HCT116 (cell line): Measurements from ENCODE around the gene AKIRIN2.

Source experiments
- CBX3 ChIP-seq: IDR thresholded peaks from 2 replicates; pipeline ENCODE4 v1.6.1; 2012; ENCODE audit warnings: low read depth
- EZH2 ChIP-seq: fragments of 200-600 bp; sonication (generic); IDR thresholded peaks from 2 replicates; pipeline ENCODE4 v1.6.1; 2017; ENCODE audit warnings: antibody characterized with exemption, mixed run types
- REST ChIP-seq: IDR thresholded peaks from 2 replicates; pipeline ENCODE4 v1.6.1; 2012; ENCODE audit warnings: low read depth
- SIN3A ChIP-seq: IDR thresholded peaks from 2 replicates; pipeline ENCODE4 v1.6.1; 2012; ENCODE audit warnings: low read depth
- TCF7L2 ChIP-seq: IDR thresholded peaks from 2 replicates; pipeline ENCODE4 v1.7.0; 2011; ENCODE audit warnings: borderline replicate concordance, inconsistent platforms; ENCODE audit not compliant: insufficient read depth, insufficient read length; ENCODE audit errors: extremely low read depth
- ZFX ChIP-seq: fragments of 450-650 bp; IDR thresholded peaks from 2 replicates; pipeline ENCODE4 v1.6.1; 2017
- TF ChIP-seq, protein P1 (sequence below): IDR thresholded peaks from 2 replicates; pipeline ENCODE4 v1.6.1; 2012
- TF ChIP-seq, protein P2 (sequence below), 3 experiments: fragments of 200-600 bp in 1 of 3; sonication (generic) in 1 of 3; IDR thresholded peaks in 2 of 3; conservative IDR thresholded peaks in 1 of 3; 2 replicates each; pipeline ENCODE4 v1.5.1; 2012 to 2017; ENCODE audit warnings: low read depth in 2 of 3, low read length in 2 of 3, antibody characterized with exemption in 1 of 3, borderline replicate concordance in 1 of 3, control low read depth in 1 of 3, mild to moderate bottlenecking in 1 of 3, mixed read lengths in 1 of 3, mixed run types in 1 of 3, moderate library complexity in 1 of 3; ENCODE audit not compliant: insufficient read depth in 1 of 3
- TF ChIP-seq, protein P3 (sequence below): IDR thresholded peaks from 2 replicates; pipeline ENCODE4 v1.6.1; 2012

DNA sequence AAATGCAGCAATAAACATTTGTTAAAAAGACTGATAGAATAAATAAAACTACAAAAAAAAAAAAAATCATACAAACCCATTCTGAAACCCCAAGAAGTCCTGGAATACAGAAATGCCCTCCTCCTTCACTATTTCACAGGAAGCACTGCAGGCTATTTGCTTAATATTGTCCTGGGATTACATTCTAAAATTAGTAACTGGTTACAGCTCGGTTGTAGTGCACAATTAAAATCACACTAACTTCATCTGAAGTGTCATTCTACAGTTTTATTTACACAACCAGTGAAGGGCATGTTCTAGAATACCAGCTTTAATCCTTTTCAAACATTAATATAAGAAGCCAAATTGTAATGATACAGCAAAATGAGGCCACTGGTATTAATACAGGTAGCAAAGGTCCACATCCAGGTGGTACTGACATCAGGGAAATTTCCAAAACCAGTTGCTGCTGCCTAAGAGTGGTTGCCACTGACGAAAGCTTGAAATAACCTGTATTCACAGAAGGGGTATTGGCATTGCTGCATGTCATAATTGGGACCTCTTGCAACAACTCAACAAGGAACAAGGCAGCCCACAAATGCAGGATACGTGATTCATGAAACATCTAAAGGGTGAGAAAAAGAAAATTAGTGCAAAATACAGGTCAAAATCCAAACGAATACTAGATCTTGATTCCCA is 26.9 kb downstream of the AKIRIN2 start:
- TF ChIP-seq, protein P1, sequence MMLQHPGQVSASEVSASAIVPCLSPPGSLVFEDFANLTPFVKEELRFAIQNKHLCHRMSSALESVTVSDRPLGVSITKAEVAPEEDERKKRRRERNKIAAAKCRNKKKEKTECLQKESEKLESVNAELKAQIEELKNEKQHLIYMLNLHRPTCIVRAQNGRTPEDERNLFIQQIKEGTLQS: no peak
- TF ChIP-seq TCF7L2 (no peak), CBX3 (no peak), REST (no peak), ZFX (no peak), SIN3A (no peak), EZH2 (no peak)
- TF ChIP-seq, protein P2, sequence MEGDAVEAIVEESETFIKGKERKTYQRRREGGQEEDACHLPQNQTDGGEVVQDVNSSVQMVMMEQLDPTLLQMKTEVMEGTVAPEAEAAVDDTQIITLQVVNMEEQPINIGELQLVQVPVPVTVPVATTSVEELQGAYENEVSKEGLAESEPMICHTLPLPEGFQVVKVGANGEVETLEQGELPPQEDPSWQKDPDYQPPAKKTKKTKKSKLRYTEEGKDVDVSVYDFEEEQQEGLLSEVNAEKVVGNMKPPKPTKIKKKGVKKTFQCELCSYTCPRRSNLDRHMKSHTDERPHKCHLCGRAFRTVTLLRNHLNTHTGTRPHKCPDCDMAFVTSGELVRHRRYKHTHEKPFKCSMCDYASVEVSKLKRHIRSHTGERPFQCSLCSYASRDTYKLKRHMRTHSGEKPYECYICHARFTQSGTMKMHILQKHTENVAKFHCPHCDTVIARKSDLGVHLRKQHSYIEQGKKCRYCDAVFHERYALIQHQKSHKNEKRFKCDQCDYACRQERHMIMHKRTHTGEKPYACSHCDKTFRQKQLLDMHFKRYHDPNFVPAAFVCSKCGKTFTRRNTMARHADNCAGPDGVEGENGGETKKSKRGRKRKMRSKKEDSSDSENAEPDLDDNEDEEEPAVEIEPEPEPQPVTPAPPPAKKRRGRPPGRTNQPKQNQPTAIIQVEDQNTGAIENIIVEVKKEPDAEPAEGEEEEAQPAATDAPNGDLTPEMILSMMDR (IDR thresholded peaks at IDR 0.05 in 2 of 3, conservative IDR thresholded peaks at IDR 0.05 in 1 of 3; ENCODE audit: borderline replicate concordance in 1 of 3, insufficient read depth in 1 of 3, low read depth in 2 of 3, low read length in 2 of 3): no peak
- TF ChIP-seq, protein P3, sequence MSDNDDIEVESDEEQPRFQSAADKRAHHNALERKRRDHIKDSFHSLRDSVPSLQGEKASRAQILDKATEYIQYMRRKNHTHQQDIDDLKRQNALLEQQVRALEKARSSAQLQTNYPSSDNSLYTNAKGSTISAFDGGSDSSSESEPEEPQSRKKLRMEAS: no peak
